OCI-LY3 (cell line): Measurements from ENCODE around the gene PBRM1.

Experiments
- EZH2phosphoT487 ChIP-seq: fragments of 200-600 bp; shearing (Covaris generic); IDR thresholded peaks from 2 replicates; pipeline ENCODE4 v1.6.1; 2018; ENCODE audit warnings: antibody characterized with exemption, mixed run types, low read depth
- TF ChIP-seq, protein P1 (sequence below): fragments of 200-600, 300-600 bp; sonication (generic); IDR thresholded peaks from 2 replicates; pipeline ENCODE4 v1.5.1; 2014; ENCODE audit warnings: antibody characterized with exemption, low read length, low read depth

DNA sequence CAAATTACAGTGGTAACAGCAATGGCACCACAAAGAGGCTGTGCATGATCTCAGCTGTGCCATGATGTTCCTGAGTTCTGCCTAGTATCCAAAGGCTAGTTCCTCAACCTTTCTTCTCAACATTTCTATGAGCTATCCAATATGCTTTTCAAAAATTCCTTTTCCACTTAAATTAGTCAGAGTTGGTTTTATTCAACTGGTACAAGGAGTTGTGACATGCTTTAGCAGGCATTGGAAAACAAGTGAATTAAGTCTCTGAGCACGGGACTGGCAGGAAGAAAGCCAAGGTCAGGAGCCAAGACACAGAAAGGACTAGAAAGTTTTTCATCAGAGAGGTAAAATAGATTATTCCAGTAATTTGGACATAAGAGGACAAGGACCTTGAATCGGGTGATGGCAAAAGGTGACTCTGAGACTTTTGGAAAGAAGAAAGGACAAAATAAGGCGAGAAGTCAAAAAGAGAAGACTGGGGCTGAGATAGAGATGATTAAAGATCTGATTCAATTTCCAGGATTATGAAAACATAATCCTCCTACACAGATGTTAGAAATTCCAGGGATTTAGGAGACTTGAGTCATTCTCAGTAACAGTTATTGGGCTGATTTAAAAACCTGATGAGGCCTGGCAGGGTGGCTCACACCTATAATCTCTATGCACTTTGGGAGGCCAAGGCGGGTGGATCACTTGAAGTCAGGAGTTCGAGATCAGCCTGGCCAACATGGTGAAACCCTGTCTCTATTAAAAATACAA lies 36.1 kb downstream of the PBRM1 start:
- TF ChIP-seq, protein P1, sequence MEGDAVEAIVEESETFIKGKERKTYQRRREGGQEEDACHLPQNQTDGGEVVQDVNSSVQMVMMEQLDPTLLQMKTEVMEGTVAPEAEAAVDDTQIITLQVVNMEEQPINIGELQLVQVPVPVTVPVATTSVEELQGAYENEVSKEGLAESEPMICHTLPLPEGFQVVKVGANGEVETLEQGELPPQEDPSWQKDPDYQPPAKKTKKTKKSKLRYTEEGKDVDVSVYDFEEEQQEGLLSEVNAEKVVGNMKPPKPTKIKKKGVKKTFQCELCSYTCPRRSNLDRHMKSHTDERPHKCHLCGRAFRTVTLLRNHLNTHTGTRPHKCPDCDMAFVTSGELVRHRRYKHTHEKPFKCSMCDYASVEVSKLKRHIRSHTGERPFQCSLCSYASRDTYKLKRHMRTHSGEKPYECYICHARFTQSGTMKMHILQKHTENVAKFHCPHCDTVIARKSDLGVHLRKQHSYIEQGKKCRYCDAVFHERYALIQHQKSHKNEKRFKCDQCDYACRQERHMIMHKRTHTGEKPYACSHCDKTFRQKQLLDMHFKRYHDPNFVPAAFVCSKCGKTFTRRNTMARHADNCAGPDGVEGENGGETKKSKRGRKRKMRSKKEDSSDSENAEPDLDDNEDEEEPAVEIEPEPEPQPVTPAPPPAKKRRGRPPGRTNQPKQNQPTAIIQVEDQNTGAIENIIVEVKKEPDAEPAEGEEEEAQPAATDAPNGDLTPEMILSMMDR, result no peak
- TF ChIP-seq EZH2phosphoT487, result no peak
